ENCODE results near the gene BANP.
"Not testable (repeated sequence)": the region's sequence is repeated elsewhere in the genome, so short reads cannot be mapped to it uniquely, and the experiment has no call there.

The BANP gene

GRCh38 chr16:87978127-87978526 lies 26.9 kb downstream of the BANP start:
- peaks cover 19% of the 10 kb centered on the region for H3K36me3 Mint-ChIP-seq
- CTCF ChIA-PET, result no interaction called here
- H3K9me3 Mint-ChIP-seq, result no peaks in the 10 kb centered on the region
- H3K27me3 Mint-ChIP-seq, result no peaks in the 10 kb centered on the region
- H3K4me1 Mint-ChIP-seq, result peaks cover 11% of the 10 kb centered on the region
- no peak overlapping the region for H3K4me3 Mint-ChIP-seq
- no peak overlapping the region for H3K27ac Mint-ChIP-seq
- DNase-seq, result no peak

- no peak for DNase-seq
- H3K36me3 Mint-ChIP-seq, result peaks cover 20% of the 10 kb centered on the region
- no peak overlapping the region for H3K27ac Mint-ChIP-seq
- no peaks in the 10 kb centered on the region for H3K27me3 Mint-ChIP-seq
- H3K9me3 Mint-ChIP-seq, result no peaks in the 10 kb centered on the region
- H3K4me1 Mint-ChIP-seq, result peaks cover 9% of the 10 kb centered on the region
- CTCF ChIA-PET, result no interaction called here
- no peak overlapping the region for H3K4me3 Mint-ChIP-seq
These were observed 28.1 kb downstream of the BANP start for GRCh38 chr16:87979352-87979751.

- peaks cover 24% of the 10 kb centered on the region for H3K36me3 Mint-ChIP-seq
- H3K4me1 Mint-ChIP-seq, CTCF ChIA-PET, DNase-seq, H3K27ac Mint-ChIP-seq, H3K4me3 Mint-ChIP-seq, H3K9me3 Mint-ChIP-seq, H3K27me3 Mint-ChIP-seq: not testable (repeated sequence)
These were observed 28.8 kb downstream of the BANP start for GRCh38 chr16:87979911-87980630.

GRCh38 chr16:87981376-87981775 lies 30.1 kb downstream of the BANP start:
- H3K4me1 Mint-ChIP-seq, DNase-seq, H3K27ac Mint-ChIP-seq, CTCF ChIA-PET, H3K9me3 Mint-ChIP-seq, H3K27me3 Mint-ChIP-seq, H3K4me3 Mint-ChIP-seq: not testable (repeated sequence)
- peaks cover 35% of the 10 kb centered on the region for H3K36me3 Mint-ChIP-seq

GRCh38 chr16:87982581-87983041 lies 31.4 kb downstream of the BANP start:
- Mint-ChIP-seq H3K9me3 (no peaks in the 10 kb centered on the region), H3K27me3 (no peaks in the 10 kb centered on the region), H3K36me3 (peaks cover 33% of the 10 kb centered on the region), H3K4me1 (peaks cover 4% of the 10 kb centered on the region), H3K4me3 (no peak overlapping the region), H3K27ac (no peak overlapping the region)
- CTCF ChIA-PET, result no interaction called here
- DNase-seq, result no peak

GRCh38 chr16:87983072-87983736 lies 32.0 kb downstream of the BANP start:
- H3K4me1 Mint-ChIP-seq, DNase-seq, H3K27me3 Mint-ChIP-seq, CTCF ChIA-PET, H3K4me3 Mint-ChIP-seq, H3K9me3 Mint-ChIP-seq: not testable (repeated sequence)
- peaks cover 33% of the 10 kb centered on the region for H3K36me3 Mint-ChIP-seq
- peak overlapping the region; percentile 46 for H3K27ac Mint-ChIP-seq

GRCh38 chr16:87983737-87984097 lies 32.5 kb downstream of the BANP start:
- H3K27me3 Mint-ChIP-seq, H3K9me3 Mint-ChIP-seq, CTCF ChIA-PET, H3K4me3 Mint-ChIP-seq, H3K4me1 Mint-ChIP-seq, H3K27ac Mint-ChIP-seq, DNase-seq: not testable (repeated sequence)
- peaks cover 33% of the 10 kb centered on the region for H3K36me3 Mint-ChIP-seq

- peaks cover 30% of the 10 kb centered on the region for H3K36me3 Mint-ChIP-seq
- H3K27me3 Mint-ChIP-seq, H3K4me1 Mint-ChIP-seq, H3K27ac Mint-ChIP-seq, H3K4me3 Mint-ChIP-seq, DNase-seq, H3K9me3 Mint-ChIP-seq, CTCF ChIA-PET: not testable (repeated sequence)
These were observed 32.9 kb downstream of the BANP start for GRCh38 chr16:87984180-87984579.

- Mint-ChIP-seq H3K4me1 (peaks cover 4% of the 10 kb centered on the region), H3K27ac (no peak overlapping the region), H3K9me3 (no peaks in the 10 kb centered on the region), H3K27me3 (no peaks in the 10 kb centered on the region), H3K4me3 (no peak overlapping the region), H3K36me3 (peaks cover 27% of the 10 kb centered on the region)
- CTCF ChIA-PET, result no interaction called here
- no peak for DNase-seq
These were observed 33.5 kb downstream of the BANP start for GRCh38 chr16:87984632-87985267.

GRCh38 chr16:87985493-87985892 lies 34.3 kb downstream of the BANP start:
- H3K27ac Mint-ChIP-seq, H3K4me1 Mint-ChIP-seq, H3K27me3 Mint-ChIP-seq, CTCF ChIA-PET, DNase-seq, H3K4me3 Mint-ChIP-seq, H3K9me3 Mint-ChIP-seq: not testable (repeated sequence)
- H3K36me3 Mint-ChIP-seq, result peaks cover 29% of the 10 kb centered on the region

- CTCF ChIA-PET, H3K4me1 Mint-ChIP-seq, H3K27ac Mint-ChIP-seq, H3K9me3 Mint-ChIP-seq, H3K4me3 Mint-ChIP-seq, H3K27me3 Mint-ChIP-seq: not testable (repeated sequence)
- peaks cover 30% of the 10 kb centered on the region for H3K36me3 Mint-ChIP-seq
- peak; percentile 28 for DNase-seq
These were observed 35.2 kb downstream of the BANP start for GRCh38 chr16:87986361-87986849.

- DNase-seq, H3K27me3 Mint-ChIP-seq, H3K4me1 Mint-ChIP-seq, H3K4me3 Mint-ChIP-seq, CTCF ChIA-PET, H3K9me3 Mint-ChIP-seq, H3K27ac Mint-ChIP-seq: not testable (repeated sequence)
- H3K36me3 Mint-ChIP-seq, result peaks cover 24% of the 10 kb centered on the region
These were observed 37.4 kb downstream of the BANP start for GRCh38 chr16:87988596-87988995.

GRCh38 chr16:87990254-87990653 lies 39.0 kb downstream of the BANP start:
- H3K27me3 Mint-ChIP-seq, H3K4me3 Mint-ChIP-seq, H3K4me1 Mint-ChIP-seq, H3K27ac Mint-ChIP-seq, DNase-seq, CTCF ChIA-PET, H3K9me3 Mint-ChIP-seq: not testable (repeated sequence)
- peaks cover 16% of the 10 kb centered on the region for H3K36me3 Mint-ChIP-seq

- H3K36me3 Mint-ChIP-seq, H3K27me3 Mint-ChIP-seq, H3K4me3 Mint-ChIP-seq, H3K9me3 Mint-ChIP-seq, DNase-seq, H3K4me1 Mint-ChIP-seq, CTCF ChIA-PET, H3K27ac Mint-ChIP-seq: not testable (repeated sequence)
These were observed 40.9 kb downstream of the BANP start for GRCh38 chr16:87992142-87992541.

- Mint-ChIP-seq H3K9me3 (no peaks in the 10 kb centered on the region), H3K4me3 (no peak overlapping the region), H3K36me3 (peaks cover 17% of the 10 kb centered on the region), H3K27me3 (no peaks in the 10 kb centered on the region), H3K27ac (no peak overlapping the region), H3K4me1 (no peaks in the 10 kb centered on the region)
- CTCF ChIA-PET, result no interaction called here
- DNase-seq, result no peak
These were observed 42.7 kb downstream of the BANP start for GRCh38 chr16:87993901-87994300.

Data from activated naive CD4-positive, alpha-beta T cell treated with anti-CD3 and anti-CD28 coated beads, Interleukin-2, amount 10 ng/mL, durations not matched to agents 7 days and 5 days (primary cell).